T-helper 2 cell treated with Interferon-gamma antibody and Interleukin-4, amounts not matched to agents 100 ng/mL and 5 ng/mL, for 36 hours (primary cell): ENCODE data around the gene FIZ1. TPM values are rescaled to one million over a fixed set of nuclear protein-coding genes. Genes with fewer than 3 reads are reported as not detected.
"Not testable (repeated sequence)": the region's sequence is repeated elsewhere in the genome, so short reads cannot be mapped to it uniquely, and the experiment has no call there.

Source experiments
- intact Hi-C: fragments of 100-400 bp; cut with micrococcal nuclease; formaldehyde crosslinking; loops from one replicate; pipeline ENCODE4 v1.15.1; 2023
- total RNA-seq: library from RNA; stranded (reverse); gene quantifications from 2 replicates; pipeline ENCODE4 v1.2.3, GENCODE V29; 2022

Gene FIZ1
- total RNA-seq, 1 donor from 2014 or later, result 14.4 TPM

DNA sequence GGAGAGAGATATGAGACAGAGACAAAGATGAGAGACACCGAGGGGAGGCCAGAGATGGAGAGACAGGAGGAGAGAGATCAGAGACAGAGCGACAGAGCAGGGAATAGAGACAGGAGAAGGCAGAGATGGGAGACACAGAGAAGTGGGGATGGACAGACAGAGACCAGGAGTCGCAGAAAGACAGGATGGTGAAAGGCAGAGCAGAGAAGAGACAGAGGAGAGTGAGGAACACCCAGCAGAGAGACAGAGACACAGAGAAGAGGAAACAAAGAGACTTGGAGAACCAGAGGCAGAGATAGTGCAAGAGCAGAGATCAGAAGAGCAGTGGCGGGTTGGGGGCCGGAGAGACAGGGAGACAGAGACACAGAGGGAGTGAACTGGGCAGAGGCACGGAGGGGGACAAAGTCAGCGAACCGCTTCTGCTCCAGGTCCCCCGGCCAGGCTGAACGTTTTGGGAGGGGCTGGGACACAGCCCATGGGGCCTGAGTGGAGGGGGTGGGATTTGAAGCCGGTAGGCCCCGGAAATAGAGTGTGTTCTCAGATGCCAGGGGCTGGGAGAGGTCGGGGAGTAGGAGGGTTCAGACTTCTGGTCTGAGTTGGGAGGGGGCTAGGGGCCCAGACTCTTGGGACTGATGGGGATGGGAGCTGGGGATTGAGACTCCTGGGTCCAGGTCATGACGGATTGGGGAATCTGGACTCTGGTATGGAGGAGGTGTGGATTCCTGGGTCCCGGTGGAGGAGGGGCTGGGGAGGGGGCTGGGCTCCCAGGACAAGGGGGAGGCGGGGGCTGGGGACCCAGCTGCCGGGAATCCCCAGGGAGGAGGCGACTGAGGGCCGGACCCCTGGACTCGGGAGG lies 19.3 kb downstream of the FIZ1 start:
- intact Hi-C loops, result loop anchor here (1.0 to 2.0 kb wide), 2 partner anchors 19 to 44 kb away; partner anchors contain the start of genes FIZ1 and ZNF784

DNA sequence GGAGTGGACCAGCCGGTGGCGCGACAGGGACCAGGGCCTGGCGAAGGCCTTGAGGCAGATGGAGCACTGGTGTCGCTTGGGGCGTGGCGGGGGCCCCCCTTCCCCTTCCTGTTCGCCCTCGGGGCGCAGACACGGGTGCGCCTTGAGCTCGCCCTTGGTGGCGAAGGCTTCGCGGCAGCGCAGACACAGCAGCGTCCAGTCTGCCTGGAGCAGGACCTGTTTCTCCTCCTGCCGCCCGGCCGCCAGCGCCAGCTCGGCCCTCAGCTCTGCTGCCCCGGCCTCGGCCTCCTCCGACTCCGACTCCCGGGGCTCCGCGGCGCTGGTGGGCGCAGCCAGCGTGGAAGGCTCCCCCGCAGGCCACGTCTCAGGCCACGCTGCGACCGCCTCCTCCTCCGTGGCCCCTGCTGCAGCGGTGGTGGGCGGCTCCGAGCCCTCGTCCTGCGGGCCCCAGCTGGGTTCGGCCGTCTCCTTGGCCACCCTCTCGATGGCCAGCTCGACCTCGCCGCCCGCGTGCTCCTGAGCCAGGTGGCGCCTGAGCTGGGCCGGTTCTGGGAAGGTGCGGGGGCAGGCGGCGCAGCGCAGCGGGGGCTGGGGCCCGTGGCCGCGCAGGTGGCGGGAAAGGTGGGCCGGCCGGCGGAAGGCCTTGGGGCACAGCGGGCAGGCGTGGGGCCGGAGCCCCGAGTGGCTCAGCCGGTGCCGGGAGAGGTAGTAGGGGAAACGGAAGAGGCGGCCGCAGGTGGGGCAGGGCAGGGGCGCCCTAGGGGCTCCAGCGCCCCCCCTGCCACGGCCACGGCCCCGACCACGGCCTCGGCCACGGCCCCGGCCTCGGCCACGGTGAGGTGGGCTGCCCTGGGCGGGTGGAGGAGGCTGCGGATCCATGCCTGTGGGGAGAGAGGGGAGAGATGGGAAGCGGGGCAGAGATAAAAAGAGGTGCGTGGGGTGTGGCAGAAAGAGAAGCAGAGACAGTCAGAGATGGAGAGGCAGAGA lies 20.3 kb downstream of the FIZ1 start:
- intact Hi-C loops, result no loop called here

DNA sequence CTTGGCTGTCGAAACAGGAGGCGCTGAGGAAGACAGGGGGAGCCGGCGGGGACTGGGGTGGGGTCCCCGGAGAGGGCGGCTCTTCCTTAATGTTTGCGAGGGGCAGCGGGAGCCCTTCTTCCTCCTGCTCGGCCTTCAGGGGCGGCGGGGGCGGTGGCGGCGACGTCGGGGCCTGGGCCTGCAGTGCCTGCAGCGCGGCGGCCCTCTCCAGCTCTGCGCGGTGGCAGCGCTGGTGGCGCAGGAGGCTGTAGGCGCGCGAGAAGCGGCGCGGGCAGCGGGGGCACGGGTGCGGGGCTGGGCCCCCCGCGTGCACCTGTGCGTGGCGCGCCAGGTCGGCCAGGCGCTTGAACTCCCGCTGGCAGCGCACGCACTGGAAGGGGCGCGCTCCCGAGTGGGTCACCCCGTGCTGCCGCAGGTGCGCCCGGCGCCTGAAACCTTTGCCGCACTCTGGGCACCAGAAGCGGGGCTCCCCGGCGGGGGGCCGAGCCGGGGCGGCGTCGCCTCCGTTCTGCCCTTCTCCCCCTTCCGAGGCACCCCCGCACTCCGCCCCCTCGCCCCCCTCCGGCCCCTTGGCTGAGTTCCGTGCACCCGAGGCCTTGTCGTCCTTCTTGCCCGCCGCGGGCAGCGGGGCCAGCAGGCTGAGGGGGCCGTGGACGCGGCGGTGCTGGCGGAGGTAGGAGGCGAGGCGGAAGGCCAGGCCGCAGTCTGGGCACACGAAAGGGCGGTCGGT lies 21.1 kb downstream of the FIZ1 start:
- intact Hi-C loops, result no loop called here

DNA sequence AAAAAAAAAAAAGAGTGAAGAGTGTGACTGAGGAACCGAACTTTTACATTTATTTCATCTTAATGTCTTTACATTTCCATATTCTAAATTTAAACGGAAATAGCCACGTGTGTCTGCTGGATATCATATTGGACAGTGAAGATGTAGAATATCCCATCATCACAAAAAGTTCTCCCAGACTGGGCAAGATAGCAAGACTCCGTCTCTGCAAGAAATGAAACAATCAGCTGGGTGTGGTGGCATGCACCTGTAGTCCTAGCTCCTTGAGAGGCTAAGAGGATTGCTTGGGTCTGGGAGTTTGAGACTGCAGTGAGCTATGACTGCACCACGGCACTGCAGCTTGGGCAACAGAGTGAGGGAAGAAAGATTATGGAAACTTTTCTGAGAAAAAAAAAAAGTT lies 22.6 kb downstream of the FIZ1 start:
- intact Hi-C loops, result no loop called here

DNA sequence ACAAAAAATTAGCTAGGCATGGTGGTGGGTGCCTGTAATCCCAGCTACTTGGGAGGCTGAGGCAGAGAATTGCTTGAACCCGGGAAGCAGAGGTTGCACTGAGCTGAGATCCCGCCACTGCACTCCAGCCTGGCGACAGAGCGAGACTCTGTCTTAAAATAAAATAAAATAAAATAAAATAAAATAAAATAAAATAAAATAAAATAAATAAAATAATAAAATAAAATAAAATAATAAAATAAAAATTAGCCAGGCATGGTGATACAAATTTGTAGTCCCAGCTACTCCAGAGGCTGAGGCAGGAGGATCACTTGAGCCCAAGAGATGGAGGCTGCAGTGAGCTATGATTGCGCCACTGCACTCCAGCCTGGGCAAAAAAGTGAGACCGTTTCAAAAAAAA lies 25.4 kb downstream of the FIZ1 start:
- intact Hi-C loops, result not testable (repeated sequence)

DNA sequence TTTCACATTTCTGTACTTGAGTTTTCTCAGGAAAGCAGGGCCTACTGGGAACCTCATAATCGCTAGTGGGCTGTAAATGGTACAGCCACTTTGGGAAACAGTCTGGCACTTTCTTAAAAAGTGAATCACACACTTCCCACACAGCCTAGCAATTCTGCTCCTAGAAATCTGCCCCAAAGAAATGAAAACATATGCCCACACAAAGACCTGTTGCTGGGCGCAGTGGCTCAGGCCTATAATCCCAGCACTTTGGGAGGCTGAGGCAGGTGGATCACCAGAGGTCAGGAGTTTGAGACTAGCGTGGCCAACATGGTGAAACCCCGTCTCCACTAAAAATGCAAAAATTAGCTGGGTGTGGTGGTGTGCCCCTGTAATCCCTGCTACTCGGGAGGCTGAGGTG lies 29.8 kb downstream of the FIZ1 start:
- intact Hi-C loops, result not testable (repeated sequence)

DNA sequence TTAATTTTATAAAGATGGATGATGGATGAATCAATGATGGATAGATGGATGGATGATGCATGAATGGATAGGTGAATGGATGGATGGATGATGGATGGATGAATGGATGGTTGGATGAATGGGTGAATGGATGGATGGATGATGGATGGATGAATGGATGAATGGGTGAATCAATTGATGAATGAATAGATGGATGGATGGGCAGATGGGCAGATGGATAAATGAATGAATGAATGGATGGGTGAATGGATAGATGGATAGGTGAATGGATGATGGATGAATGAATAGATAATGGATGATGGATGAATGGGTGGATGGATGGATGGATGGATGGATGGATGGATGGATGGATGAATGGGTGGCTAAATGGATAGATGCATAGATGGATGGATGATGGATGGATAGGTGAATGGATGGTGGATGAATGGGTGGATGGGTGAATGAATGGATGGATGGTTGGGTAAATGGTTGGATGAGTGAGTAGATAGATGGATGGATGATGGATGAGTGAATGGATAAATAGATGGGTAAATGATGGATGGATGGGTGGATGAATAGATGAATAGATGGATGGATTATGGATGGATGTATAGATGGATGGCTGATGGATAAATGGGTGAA lies 31.5 kb downstream of the FIZ1 start:
- intact Hi-C loops, result no loop called here

DNA sequence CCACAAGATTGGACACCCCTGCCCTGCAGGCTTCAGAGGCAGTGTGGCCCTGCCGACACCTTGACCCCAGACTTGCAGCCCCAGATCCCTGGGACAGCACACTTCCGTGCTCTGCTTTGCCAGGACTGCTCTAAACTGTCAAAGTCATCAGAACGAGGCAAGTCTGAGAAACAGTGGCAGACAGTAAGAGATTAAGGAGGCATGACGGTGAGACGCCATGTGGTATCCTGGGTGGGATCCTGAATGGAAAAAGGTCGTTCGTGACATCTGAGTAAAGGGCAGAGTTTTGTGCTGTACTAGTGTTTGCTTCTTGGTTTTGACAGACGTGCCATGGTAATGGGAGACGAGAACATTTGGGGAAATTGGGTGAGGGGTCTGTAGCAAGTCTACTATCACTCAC lies 32.5 kb downstream of the FIZ1 start:
- intact Hi-C loops, result no loop called here

DNA sequence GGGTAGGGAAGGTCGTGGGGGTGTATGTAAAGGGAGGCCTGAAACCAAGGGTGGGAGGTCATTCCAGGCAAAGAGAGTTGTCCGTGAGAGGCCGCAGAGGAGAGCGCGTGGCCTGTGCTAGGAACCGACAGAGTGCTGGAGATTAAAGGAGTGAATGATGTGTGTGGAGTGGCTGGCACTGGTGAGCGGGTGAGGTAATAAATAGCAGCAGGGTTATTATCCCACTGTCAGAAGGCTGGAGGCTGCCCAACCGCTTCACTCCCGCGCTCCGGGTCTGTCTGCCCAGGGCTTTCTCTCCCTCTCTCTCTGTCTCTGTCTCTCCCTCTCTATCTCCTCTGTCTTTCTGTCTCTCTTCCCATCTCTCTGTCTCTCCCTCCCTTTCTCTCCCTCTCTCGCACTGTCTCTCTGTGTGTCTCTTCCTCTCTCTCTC lies 36.0 kb downstream of the FIZ1 start:
- intact Hi-C loops, result no loop called here

DNA sequence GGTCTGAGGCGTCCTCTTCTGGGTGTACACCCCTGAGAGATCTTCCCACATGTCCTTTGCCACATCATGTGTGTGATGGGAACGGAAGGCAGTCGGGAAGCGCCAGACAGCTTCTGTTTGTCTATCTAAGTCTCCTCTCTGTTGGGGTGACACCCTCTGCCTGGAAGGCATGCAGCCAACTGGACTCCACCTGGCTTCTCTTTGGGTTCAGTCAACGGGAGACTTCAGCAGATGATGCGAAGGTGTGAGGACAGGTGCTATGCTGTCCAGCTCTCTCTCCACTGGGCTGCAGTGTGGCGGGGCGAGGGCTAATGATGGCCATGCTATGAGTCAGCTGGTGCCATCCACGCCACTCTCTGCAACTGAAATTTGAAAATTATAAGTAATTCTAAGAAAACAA lies 39.6 kb downstream of the FIZ1 start:
- intact Hi-C loops, result no loop called here

DNA sequence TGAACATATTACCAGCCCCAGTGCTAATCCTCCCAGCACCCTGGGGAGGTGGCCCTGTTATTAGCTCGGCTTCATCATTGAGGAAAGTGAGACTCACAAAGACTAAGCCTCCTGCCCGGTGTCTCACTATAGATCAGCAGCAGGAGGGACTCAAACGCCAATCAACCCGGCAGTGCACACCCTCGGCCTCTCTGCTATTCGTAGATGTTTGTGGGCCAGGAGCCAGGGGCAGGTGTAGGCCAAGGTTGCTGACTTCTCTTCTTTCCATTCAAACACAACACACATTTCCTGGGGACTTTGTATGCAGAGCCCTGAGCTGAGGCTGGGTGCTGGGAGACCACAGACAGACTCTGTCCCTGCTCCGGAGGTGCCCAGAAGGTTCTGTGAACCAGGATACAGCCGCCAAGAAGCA lies 44.6 kb downstream of the FIZ1 start:
- intact Hi-C loops, result no loop called here

DNA sequence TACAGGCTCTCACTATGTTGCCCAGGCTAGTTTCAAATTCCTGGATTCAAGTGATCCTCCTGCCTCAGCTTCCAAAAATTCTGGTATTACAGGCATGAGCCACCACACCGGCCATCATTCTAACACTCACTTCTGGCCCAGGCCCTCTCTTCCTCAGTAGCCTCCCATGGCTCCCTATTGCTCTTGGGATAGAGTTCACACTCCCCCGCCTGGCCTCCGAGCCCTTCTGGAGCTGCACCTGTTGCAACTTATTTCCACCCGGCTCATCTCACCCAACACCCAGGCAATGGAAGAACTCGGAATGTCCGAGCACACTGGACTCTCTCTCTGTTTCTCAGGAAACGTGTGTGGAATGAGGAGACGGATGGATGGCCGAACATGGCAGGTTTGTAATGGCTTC lies 45.0 kb downstream of the FIZ1 start:
- intact Hi-C loops, result no loop called here

DNA sequence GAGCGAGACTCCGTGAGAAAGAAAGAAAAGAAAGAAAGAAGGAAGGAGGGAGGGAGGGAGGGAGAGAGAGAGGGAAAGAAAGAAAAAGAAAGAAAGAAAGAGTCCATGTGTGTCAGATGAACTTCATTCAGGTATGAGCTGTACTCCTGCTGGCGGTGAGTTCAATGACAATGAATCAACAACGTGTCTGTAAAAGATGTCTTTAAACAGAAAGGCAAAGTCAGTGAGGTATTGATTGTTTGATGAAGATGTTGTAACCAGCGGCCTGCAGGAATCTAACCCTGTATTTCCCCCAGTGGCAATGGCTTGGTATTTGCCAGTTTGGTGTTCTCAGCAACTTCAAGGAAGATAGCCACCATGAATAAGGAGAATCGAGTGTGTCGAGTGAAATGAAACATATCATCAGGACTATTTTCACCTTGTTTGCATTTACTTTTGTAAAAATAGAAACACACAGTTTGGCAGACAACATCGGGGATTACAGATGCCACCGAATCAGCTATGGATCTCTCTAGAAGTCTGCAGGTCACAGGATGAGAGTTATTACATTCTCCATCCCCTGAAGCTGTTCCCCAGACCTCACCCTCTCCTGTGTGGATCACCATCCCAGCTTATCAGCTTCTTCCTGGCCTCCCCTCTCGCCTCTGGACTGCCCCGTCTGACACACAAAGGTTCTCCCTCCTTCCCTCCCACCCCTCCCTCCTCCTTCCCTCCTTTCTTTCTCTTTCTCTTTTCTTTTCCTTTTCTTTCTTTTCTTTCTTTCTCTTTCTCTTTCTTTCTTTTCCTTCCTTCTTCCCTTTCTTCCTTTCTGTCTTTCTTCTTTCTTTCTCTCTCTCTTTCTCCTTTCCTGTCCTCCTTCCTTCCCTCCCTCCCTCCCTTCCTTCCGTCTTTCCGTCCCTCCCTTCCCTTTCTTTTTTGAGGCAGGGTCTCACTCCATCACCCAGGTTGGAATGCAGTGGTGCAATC lies 45.8 kb downstream of the FIZ1 start:
- intact Hi-C loops, result no loop called here

DNA sequence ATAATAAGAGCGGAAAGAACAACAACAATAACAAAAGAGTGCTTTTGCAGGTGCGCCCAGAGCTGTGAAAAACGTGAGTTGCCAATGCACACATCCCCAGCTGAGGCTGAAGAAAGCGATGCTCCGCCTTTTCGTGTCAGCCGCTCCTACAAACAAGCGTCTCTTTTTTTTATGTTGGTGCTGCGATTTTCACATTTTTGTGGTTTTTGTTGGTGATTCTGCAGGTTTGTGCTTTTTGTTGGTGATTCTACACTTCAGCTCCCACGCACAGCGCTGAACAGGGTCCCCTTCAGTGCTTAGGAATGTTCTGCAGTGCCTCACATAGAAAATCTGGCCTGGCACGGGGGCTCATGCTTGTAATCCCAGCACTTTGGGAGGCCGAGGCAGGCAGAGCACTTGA lies 46.7 kb downstream of the FIZ1 start:
- intact Hi-C loops, result no loop called here

DNA sequence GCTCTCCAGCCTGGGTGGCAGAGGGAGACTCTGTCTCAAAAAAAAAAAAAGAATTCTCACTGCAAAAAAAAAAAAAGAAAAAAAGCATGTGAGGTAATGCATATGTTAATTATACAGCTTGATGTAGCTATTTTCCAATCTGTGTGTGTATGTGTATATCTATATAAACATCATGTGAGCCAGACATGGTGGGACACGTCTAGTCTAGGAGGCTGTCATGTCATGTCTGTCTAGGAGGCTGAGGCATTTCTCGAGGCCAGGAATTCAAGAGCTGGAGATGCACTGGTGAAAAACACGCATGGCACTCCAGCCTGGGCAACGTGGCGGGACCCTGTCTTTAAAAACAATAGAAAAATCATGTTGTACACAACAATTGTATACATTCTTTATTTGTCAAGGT lies 47.1 kb downstream of the FIZ1 start:
- intact Hi-C loops, result no loop called here

DNA sequence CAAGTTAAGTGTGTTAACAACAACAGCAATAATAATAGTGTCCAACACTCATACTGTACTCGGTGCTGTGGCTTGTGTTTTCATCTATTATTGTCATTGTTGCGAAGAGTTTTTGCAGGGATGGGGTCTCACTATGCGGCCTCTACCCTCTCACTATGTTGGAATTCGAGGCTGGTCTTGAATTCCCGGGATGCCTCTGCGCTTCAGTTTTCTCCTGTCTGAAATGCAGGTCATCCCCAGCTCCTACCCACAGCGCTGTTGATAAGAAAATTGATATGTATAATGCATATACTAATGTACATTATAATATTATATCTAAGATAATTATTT lies 49.0 kb downstream of the FIZ1 start:
- intact Hi-C loops, result no loop called here

DNA sequence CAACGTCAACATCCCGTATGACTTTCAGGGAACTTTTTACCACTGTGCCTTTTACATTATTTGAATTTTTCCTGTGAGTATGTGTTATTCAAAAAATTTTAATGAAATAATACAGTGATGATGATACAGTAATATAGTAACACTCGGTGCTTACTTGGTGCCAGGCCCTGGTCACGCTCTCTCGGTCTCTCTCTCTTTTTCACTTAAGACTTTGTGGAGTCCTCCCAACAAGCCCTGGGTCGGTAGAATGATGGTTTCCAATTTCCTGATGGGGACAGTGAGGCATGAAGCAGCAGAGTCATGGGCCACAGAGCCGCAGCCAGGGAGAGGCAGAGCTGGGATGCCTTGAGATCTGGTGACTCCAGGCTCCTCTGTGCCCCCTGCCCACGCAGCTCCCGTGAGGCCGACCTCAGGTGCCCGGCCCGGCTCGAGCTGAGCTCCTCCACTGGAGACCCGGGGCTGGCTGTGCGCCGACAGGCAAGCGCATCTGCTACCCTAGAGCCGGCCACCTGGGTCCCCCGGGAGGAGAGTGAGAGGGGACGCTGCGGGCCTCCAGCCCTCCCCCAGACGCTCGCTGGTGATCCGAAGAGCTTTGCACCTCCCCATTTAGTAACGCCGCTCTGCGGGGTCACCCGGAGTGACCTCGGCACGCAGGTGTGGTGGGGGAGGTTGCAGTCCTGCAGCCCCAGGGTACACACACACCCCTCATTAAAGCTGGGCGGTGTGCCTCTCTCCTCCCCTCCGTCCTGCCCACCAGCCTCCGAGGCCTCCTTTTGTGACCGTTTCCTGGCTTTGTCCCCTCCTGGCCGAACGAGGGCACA lies 49.6 kb downstream of the FIZ1 start:
- intact Hi-C loops, result no loop called here

DNA sequence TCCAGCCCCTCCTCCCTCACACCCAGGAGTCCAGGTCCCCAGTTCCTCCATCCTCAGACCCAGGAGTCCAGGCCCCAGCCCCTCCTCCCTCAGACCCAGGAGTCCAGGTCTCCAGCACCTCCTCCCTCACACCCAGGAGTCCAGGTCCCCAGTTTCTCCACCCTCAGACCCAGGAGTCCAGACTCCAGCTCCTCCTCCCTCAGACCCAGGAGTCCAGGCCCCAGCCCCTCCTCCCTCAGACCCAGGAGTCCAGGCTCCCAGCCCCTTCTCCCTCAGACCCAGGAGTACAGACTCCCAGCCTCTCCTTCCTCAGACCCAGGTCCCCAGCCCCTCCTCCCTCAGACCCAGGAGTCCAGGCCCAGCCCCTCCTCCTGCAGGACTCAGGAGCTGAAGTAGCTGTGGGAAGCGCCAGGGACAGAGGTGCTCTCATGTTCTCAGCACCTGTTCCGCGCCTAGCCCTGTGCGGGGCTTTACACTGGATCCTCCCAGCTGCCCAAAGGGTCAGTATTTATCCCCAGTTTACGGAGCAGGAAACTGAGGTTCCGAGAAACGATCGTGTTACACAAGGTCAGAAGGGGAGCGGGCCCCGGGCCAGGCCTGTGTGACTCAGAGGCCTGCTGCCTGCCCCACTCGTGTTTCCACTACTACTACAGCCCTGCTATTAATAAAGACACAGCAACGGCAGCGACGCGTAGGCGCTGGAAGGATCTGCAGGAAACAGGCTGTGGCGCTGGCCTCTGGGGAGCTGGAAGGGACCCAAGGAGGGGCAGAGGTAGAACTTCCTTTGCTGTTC lies 52.3 kb downstream of the FIZ1 start:
- intact Hi-C loops, result no loop called here
